ENCODE results near the gene UCN3.

Gene UCN3

GRCh38 chr10:5419466-5420094 lies 54.8 kb downstream of the UCN3 start:
- Histone ChIP-seq H3K36me3 (ENCODE audit: control insufficient read depth, insufficient read depth, low read length) (no peaks in the 10 kb centered on the region), H3K27me3 (ENCODE audit: control insufficient read depth, insufficient read depth, low read length, poor library complexity, severe bottlenecking) (no peaks in the 10 kb centered on the region), H3K4me3 (ENCODE audit: insufficient read depth, low read depth, low read length) (no peak overlapping the region), H3K9me3 (ENCODE audit: control insufficient read depth, low read length) (no peaks in the 10 kb centered on the region), H3K4me1 (ENCODE audit: control insufficient read depth, insufficient read depth, low read length) (peaks cover 6% of the 10 kb centered on the region), H3K27ac (ENCODE audit: insufficient read depth, low read depth, low read length, poor library complexity, severe bottlenecking) (no peak overlapping the region)
- WGBS, 2 experiments, result 91 to 99% methylated on average over 3 of the region's 3 CpGs

GRCh38 chr10:5423771-5424170 lies 59.0 kb downstream of the UCN3 start:
- Histone ChIP-seq H3K4me3 (ENCODE audit: insufficient read depth, low read depth, low read length) (no peak overlapping the region), H3K9me3 (ENCODE audit: control insufficient read depth, low read length) (no peaks in the 10 kb centered on the region), H3K27me3 (ENCODE audit: control insufficient read depth, insufficient read depth, low read length, poor library complexity, severe bottlenecking) (no peaks in the 10 kb centered on the region), H3K36me3 (ENCODE audit: control insufficient read depth, insufficient read depth, low read length) (no peaks in the 10 kb centered on the region), H3K27ac (ENCODE audit: insufficient read depth, low read depth, low read length, poor library complexity, severe bottlenecking) (no peak overlapping the region), H3K4me1 (ENCODE audit: control insufficient read depth, insufficient read depth, low read length) (no peaks in the 10 kb centered on the region)
- 48 to 50% methylated on average over 2 of the region's 2 CpGs for WGBS, 2 experiments

Measured in ectodermal cell (in vitro differentiated cells).